Stimulated activated naive CD8-positive, alpha-beta T cell treated with anti-CD3 and anti-CD28 coated beads, Interleukin-15, Interleukin-2, amounts not matched to agents 100 ng/mL and 50 ng/mL, for 24 hours (primary cell): ENCODE data around the gene C12orf57.
A peak's percentile ranks its signal among the peaks of the same experiment; 100 is the strongest.

Source experiments
- H3K27ac Mint-ChIP-seq: one replicate; pipeline ENCODE4 v1.8.0; 2021; ENCODE audit warnings: mild to moderate bottlenecking, mixed read lengths
- H3K27me3 Mint-ChIP-seq: one replicate; pipeline ENCODE4 v1.8.0; 2021; ENCODE audit warnings: mixed read lengths
- H3K36me3 Mint-ChIP-seq: one replicate; pipeline ENCODE4 v1.8.0; 2021; ENCODE audit warnings: low read depth, mixed read lengths
- H3K4me1 Mint-ChIP-seq: one replicate; pipeline ENCODE4 v1.8.0; 2021; ENCODE audit warnings: low read depth, mixed read lengths
- H3K4me3 Mint-ChIP-seq: one replicate; pipeline ENCODE4 v1.8.0; 2021; ENCODE audit warnings: mild to moderate bottlenecking, mixed read lengths
- H3K9me3 Mint-ChIP-seq: one replicate; pipeline ENCODE4 v1.8.0; 2021; ENCODE audit warnings: mixed read lengths

The C12orf57 gene

DNA sequence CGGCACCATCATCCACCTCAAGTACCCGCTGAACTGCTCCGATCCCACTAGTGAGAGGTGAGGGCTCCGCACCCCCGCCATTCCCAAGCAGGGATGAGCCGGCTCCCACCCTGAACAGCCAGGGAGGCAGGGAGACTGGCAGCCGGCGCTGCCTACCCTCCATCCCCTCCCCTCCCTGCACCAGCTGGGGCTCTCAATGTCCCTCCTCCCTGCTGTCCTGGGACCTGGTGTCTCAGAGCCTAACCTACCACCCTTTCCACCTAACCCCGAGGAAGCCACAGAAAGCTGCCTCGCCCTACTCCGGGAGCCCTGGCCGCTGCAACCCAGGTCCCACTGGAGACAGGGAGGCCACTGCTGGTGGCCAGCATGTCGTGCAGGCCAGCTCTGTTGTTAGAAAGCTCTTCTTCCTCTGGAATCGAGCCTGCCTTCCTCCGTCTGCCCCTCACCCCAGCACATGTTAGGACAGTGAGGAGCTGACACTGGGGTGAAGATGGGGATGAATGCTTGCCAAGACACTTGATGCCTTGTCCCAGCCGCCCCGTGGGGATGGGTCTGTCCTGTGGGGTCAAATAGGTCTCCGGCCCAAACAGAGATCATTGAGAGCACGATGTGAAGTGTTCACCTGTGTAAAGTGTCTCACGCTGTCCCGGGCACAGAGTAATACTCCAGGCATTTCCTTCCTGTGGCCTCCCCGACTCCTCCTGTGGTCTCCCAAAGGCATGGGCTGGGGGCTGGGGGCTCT is 8.5 kb downstream of the C12orf57 start:
- Mint-ChIP-seq H3K9me3 (no peaks in the 10 kb centered on the region), H3K4me1 (peaks cover 81% of the 10 kb centered on the region), H3K36me3 (peaks cover 56% of the 10 kb centered on the region), H3K27ac (peak overlapping the region; percentile 99), H3K27me3 (no peaks in the 10 kb centered on the region), H3K4me3 (peak overlapping the region; percentile 98)

DNA sequence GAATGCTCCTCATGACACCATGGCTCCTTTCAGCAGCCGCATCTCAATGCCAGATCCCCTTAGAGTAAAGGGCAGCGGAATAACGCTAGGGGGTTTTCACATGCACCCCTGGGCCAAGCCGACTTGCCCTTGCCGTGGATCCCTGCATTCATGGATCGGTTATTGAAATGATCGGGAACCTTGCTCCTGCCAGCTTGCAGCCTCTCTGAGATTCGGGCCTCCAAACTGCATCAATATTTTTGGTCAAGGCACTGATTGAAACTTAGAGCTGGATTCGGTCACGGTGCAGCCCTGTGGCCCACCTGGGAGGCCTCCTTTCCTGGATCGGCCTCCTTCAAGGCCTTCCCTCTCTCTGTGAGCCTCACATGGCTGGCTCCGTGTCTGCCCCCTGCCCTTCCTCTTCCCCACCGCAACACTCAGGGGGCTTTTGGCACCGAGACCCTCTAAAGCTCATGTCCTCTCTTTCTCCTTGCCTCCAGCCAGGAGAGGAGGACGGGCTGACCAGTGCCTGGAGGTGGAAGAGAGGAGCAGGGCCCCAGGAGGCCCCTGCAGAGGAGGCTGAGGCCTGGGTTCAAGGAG is 9.1 kb downstream of the C12orf57 start:
- peak overlapping the region; percentile 99 for H3K27ac Mint-ChIP-seq
- peaks cover 58% of the 10 kb centered on the region for H3K36me3 Mint-ChIP-seq
- H3K9me3 Mint-ChIP-seq, result no peaks in the 10 kb centered on the region
- H3K27me3 Mint-ChIP-seq, result no peaks in the 10 kb centered on the region
- peaks cover 81% of the 10 kb centered on the region for H3K4me1 Mint-ChIP-seq
- H3K4me3 Mint-ChIP-seq, result peak overlapping the region; percentile 98

DNA sequence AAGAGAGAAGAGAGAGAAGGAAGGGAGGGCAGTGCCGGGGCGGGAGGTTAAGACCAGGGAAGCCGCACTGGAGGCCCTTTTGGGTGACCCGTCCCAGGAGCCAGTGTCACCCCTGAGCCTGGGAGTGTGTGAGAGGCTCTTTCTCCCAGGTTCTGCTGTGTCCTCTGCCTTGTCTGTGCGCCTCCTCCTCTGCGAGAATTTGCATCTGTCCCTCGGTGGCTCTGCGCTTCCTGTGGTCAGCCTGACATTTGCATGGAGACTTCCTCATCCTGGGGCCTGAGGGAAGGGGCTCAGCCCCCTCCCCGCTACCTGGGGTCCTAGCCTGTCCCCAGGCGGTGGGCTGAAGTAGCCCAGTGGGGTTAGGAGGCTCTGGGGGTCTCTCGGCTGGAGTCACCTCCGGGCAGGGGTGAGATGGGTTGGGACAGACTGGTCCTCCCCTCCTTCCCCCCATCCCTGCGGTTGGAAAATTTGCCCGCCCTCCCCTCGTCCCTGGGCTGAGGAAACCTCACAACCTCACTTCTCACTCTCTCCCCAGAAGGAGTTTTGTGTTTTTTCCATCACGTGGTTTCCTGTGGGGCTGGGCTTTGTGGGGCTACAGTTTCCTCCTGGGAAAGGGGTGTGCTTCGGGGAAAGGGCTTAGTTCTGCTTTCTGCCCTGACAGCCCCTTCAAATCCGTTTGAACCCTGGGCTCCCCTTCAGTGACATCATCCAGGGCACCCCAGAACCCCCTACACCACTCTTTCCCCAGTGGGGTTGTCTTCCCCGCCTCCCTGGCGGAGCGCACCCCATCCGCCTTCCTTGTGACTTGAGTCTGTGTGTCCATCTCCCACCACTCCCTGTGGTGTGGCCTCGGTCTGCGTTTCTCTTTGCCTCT is 9.9 kb downstream of the C12orf57 start:
- Mint-ChIP-seq H3K4me3 (peak overlapping the region; percentile 98), H3K27ac (peak overlapping the region; percentile 99), H3K36me3 (peaks cover 65% of the 10 kb centered on the region), H3K9me3 (no peaks in the 10 kb centered on the region), H3K4me1 (peaks cover 81% of the 10 kb centered on the region), H3K27me3 (no peaks in the 10 kb centered on the region)

GRCh38 chr12:6954316-6955107 is 10.7 kb downstream of the C12orf57 start:
- H3K27ac Mint-ChIP-seq, result peak overlapping the region; percentile 99
- no peaks in the 10 kb centered on the region for H3K9me3 Mint-ChIP-seq
- H3K27me3 Mint-ChIP-seq, result no peaks in the 10 kb centered on the region
- peak overlapping the region; percentile 98 for H3K4me3 Mint-ChIP-seq
- peaks cover 73% of the 10 kb centered on the region for H3K36me3 Mint-ChIP-seq
- peaks cover 81% of the 10 kb centered on the region for H3K4me1 Mint-ChIP-seq

- Mint-ChIP-seq H3K4me1 (peaks cover 81% of the 10 kb centered on the region), H3K27ac (peak overlapping the region; percentile 99), H3K9me3 (no peaks in the 10 kb centered on the region), H3K4me3 (peak overlapping the region; percentile 98), H3K36me3 (peaks cover 78% of the 10 kb centered on the region), H3K27me3 (no peaks in the 10 kb centered on the region)
These were observed 11.5 kb downstream of the C12orf57 start for GRCh38 chr12:6955108-6956020.

DNA sequence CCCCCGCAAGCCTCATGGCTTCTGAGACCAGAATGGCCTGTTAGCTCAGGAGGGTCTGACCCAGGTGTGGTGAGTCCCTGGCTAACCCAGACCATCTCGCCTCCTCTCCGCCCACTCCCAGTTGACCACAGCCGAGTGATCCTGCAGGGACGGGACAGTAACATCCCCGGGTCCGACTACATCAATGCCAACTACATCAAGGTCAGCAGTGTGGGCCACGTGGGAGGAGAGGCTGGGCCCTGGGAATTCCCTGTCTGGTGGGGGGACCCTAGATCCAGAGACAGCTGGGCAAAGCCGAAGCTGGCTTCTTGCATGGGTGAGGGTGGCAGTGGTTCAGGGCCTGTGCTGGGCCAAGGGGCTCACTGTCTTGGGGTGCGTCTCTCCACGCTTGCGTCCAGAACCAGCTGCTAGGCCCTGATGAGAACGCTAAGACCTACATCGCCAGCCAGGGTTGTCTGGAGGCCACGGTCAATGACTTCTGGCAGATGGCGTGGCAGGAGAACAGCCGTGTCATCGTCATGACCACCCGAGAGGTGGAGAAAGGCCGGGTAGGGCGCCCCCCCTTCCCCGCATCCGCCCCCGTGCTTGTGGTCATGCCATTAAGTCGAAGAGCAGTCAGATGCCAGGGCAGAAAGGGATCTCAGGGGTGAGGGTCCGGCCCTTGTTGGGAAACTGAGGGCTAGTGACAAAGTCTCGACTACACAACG is 12.4 kb downstream of the C12orf57 start:
- Mint-ChIP-seq H3K4me3 (peak overlapping the region; percentile 98), H3K36me3 (peaks cover 86% of the 10 kb centered on the region), H3K27me3 (no peaks in the 10 kb centered on the region), H3K9me3 (no peaks in the 10 kb centered on the region), H3K27ac (peak overlapping the region; percentile 99), H3K4me1 (peaks cover 81% of the 10 kb centered on the region)

DNA sequence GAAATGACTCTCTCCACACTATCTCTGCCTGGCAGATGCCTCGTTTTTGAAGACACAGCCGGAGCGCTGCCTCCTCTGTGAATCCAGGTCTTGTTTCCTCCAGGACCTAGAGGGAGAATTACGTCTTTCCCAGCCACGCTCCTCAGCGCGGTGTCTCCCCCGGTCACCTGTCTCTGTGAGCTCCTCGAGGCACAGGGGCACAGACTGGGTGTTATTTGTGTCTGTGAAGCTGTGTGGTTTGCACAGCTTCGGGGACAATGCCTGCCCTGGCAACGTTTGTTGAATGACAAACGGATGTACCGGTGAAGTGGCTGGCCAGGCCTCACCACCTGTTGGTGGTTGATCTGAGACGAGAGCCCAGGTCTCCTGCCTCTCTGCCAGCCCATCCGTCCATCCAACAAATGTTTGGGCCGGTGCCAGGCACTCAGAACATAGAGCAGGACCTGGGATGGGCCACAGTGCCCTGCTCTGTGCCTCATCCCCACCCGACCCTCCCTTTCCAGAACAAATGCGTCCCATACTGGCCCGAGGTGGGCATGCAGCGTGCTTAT is 13.4 kb downstream of the C12orf57 start:
- Mint-ChIP-seq H3K27me3 (no peaks in the 10 kb centered on the region), H3K36me3 (peaks cover 93% of the 10 kb centered on the region), H3K27ac (peak overlapping the region; percentile 99), H3K4me1 (peaks cover 92% of the 10 kb centered on the region), H3K9me3 (no peaks in the 10 kb centered on the region), H3K4me3 (peak overlapping the region; percentile 98)

GRCh38 chr12:6957741-6958608 is 14.2 kb downstream of the C12orf57 start:
- Mint-ChIP-seq H3K27me3 (no peaks in the 10 kb centered on the region), H3K27ac (peak overlapping the region; percentile 99), H3K4me3 (peak overlapping the region; percentile 98), H3K4me1 (peaks cover 98% of the 10 kb centered on the region), H3K9me3 (no peaks in the 10 kb centered on the region), H3K36me3 (peaks cover 86% of the 10 kb centered on the region)

DNA sequence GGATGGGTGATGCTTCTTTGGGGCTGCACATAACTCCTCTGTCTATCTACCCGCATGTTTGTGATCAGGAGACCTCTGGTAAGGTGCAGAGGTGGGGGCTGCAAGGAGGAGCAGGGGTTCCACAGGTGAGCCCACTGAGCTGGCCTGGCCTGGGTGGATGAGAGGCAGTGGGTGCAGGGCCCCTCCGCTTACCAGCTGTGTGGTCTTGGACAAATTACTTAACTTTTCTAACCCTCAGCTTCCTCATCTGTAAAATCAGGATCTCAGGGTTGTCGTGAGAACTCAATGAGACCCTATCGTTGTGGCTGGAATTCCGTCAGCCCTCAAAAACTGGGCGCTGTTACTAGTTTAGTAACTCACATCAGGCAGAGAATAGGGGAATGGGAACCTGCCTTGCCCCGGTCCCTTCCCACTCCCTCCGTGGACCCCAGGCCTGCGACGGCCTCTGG is 14.8 kb downstream of the C12orf57 start:
- H3K27ac Mint-ChIP-seq, result peak overlapping the region; percentile 99
- H3K4me3 Mint-ChIP-seq, result peak overlapping the region; percentile 98
- H3K4me1 Mint-ChIP-seq, result peaks cover 93% of the 10 kb centered on the region
- peaks cover 80% of the 10 kb centered on the region for H3K36me3 Mint-ChIP-seq
- no peaks in the 10 kb centered on the region for H3K9me3 Mint-ChIP-seq
- no peaks in the 10 kb centered on the region for H3K27me3 Mint-ChIP-seq

GRCh38 chr12:6959058-6959804 is 15.4 kb downstream of the C12orf57 start:
- Mint-ChIP-seq H3K9me3 (no peaks in the 10 kb centered on the region), H3K36me3 (peaks cover 76% of the 10 kb centered on the region), H3K4me1 (peaks cover 92% of the 10 kb centered on the region), H3K27me3 (no peaks in the 10 kb centered on the region), H3K4me3 (peak overlapping the region; percentile 98), H3K27ac (peak overlapping the region; percentile 99)

- Mint-ChIP-seq H3K27ac (peak overlapping the region; percentile 99), H3K36me3 (peaks cover 72% of the 10 kb centered on the region), H3K27me3 (no peaks in the 10 kb centered on the region), H3K4me3 (peak overlapping the region; percentile 98), H3K4me1 (peaks cover 92% of the 10 kb centered on the region), H3K9me3 (no peaks in the 10 kb centered on the region)
These were observed 16.2 kb downstream of the C12orf57 start for GRCh38 chr12:6959805-6960592.
